Activated naive CD4-positive, alpha-beta T cell treated with anti-CD3 and anti-CD28 coated beads, Interleukin-2, amount 10 ng/mL, durations not matched to agents 7 days and 5 days (primary cell): ENCODE data around the gene UTS2R.

Source experiments
- CTCF ChIA-PET: fragments of 350-600 bp; sonication (Branson Sonifier 250); formaldehyde crosslinking; loops from one replicate; lab custom pipeline; 2021; ENCODE audit warnings: antibody characterized with exemption; lab: Charles Lee
- DNase-seq: peaks from one replicate; pipeline ENCODE4 v3.0.0-alpha.2; 2020
- H3K27ac Mint-ChIP-seq: one replicate; pipeline ENCODE4 v1.8.0; 2021; ENCODE audit warnings: mild to moderate bottlenecking, moderate library complexity, mixed read lengths
- H3K27me3 Mint-ChIP-seq: one replicate; pipeline ENCODE4 v1.8.0; 2021; ENCODE audit warnings: mild to moderate bottlenecking, mixed read lengths
- H3K36me3 Mint-ChIP-seq: one replicate; pipeline ENCODE4 v1.8.0; 2021; ENCODE audit warnings: mixed read lengths
- H3K4me1 Mint-ChIP-seq: one replicate; pipeline ENCODE4 v1.8.0; 2021; ENCODE audit warnings: mixed read lengths
- H3K4me3 Mint-ChIP-seq: one replicate; pipeline ENCODE4 v1.8.0; 2021; ENCODE audit warnings: mild to moderate bottlenecking, moderate library complexity, mixed read lengths
- H3K9me3 Mint-ChIP-seq: one replicate; pipeline ENCODE4 v1.8.0; 2021; ENCODE audit warnings: mixed read lengths

Gene UTS2R

DNA sequence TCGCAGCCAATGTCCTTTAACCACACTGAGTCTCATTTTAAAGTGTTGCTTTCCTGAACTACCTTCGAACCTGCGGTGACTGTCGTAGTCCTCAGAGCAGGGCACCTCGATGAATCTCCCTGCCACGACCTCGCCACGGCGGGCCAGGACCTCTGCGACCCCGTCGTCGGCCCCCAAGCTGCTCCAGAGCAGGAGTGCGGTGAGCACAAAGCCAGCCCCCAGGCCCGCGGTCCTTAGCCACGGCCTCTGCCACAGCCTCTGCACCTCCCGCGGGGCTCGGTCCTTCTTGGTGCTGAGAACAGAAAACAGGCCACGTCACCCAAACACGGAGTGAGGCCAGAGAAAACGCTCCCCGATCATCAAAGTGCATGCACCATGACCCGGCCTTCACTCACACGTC is 43.8 kb downstream of the UTS2R start:
- CTCF ChIA-PET: interaction anchor here (1.5 to 1.6 kb wide), 3 partner anchors 65 to 179 kb away, joined by 3 to 7 read pairs (median 4); no protein-coding TSS in a partner anchor
- Mint-ChIP-seq H3K27ac (no peak overlapping the region), H3K27me3 (no peaks in the 10 kb centered on the region), H3K9me3 (no peaks in the 10 kb centered on the region), H3K36me3 (peaks cover 14% of the 10 kb centered on the region), H3K4me1 (peaks cover 26% of the 10 kb centered on the region), H3K4me3 (no peak overlapping the region)
- DNase-seq: no peak

DNA sequence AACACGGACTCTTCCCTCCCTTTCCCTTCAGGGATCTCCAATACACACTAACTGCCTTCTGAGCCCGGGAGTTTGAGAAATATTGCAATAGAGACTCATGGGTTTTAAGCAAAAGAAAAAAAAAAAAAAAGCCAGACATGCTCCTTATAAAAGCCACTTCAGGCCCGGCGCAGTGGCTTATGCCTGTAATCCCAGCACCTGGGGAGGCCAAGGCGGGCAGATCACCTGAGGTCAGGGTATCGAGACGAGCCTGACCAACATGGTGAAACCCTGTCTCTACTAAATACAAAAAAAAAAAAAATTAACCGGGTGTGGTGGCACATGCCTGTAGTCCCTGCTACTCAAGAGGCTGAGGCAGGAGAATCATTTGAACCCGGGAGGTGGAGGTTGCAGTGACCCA is 44.2 kb downstream of the UTS2R start:
- Mint-ChIP-seq H3K9me3 (no peaks in the 10 kb centered on the region), H3K27me3 (no peaks in the 10 kb centered on the region), H3K27ac (no peak overlapping the region), H3K4me3 (no peak overlapping the region), H3K4me1 (peaks cover 29% of the 10 kb centered on the region), H3K36me3 (peaks cover 16% of the 10 kb centered on the region)
- no peak for DNase-seq
- CTCF ChIA-PET: interaction anchor here (0.7 to 1.6 kb wide), 2 partner anchors 16 to 180 kb away, joined by 4 to 5 read pairs; no protein-coding TSS in a partner anchor

- CTCF ChIA-PET: interaction anchor here (0.7 to 1.6 kb wide), 2 partner anchors 16 to 180 kb away, joined by 4 to 5 read pairs; no protein-coding TSS in a partner anchor
- H3K27me3 Mint-ChIP-seq: no peaks in the 10 kb centered on the region
These were observed 44.7 kb downstream of the UTS2R start for GRCh38 chr17:82416264-82416663.

GRCh38 chr17:82416771-82417170 is 45.2 kb downstream of the UTS2R start:
- no peak for DNase-seq
- Mint-ChIP-seq H3K27ac (no peak overlapping the region), H3K27me3 (no peaks in the 10 kb centered on the region), H3K4me1 (peaks cover 32% of the 10 kb centered on the region), H3K36me3 (peaks cover 22% of the 10 kb centered on the region), H3K4me3 (no peak overlapping the region), H3K9me3 (no peaks in the 10 kb centered on the region)
- CTCF ChIA-PET: interaction anchor here (0.7 to 1.2 kb wide), 2 partner anchors 32 to 59 kb away, joined by 4 to 6 read pairs; no protein-coding TSS in a partner anchor

More at GRCh38 chr17:82416264-82416663, 44.7 kb downstream of the UTS2R start:
- no peak overlapping the region for H3K4me3 Mint-ChIP-seq
- H3K9me3 Mint-ChIP-seq: no peaks in the 10 kb centered on the region
- H3K4me1 Mint-ChIP-seq: peaks cover 32% of the 10 kb centered on the region
- H3K27ac Mint-ChIP-seq: no peak overlapping the region
- H3K36me3 Mint-ChIP-seq: peaks cover 21% of the 10 kb centered on the region
- no peak for DNase-seq

GRCh38 chr17:82418001-82418986 is 46.7 kb downstream of the UTS2R start, which contains the start of the genes HEXD and OGFOD3:
TSS of gene HEXD (plus strand) at chr17:82418347. CDS start at chr17:82419800, 1,453 bp downstream.
TSS of gene OGFOD3 (minus strand) at chr17:82418586. CDS start at chr17:82418485, 101 bp downstream.
- Mint-ChIP-seq H3K4me1 (peaks cover 32% of the 10 kb centered on the region), H3K36me3 (peaks cover 30% of the 10 kb centered on the region), H3K9me3 (no peaks in the 10 kb centered on the region), H3K27me3 (no peaks in the 10 kb centered on the region), H3K27ac (peak within 1 kb of the TSS; percentile 90), H3K4me3 (peak within 1 kb of the TSS; percentile 80)
- CTCF ChIA-PET: interaction anchor here (0.9 to 1.6 kb wide), 7 partner anchors 39 to 190 kb away, joined by 3 to 6 read pairs (median 4); partner anchors contain the start of gene SLC16A3
- DNase-seq: peak; percentile 87

GRCh38 chr17:82419540-82419939 is 48.0 kb downstream of the UTS2R start:
- Mint-ChIP-seq H3K36me3 (peaks cover 29% of the 10 kb centered on the region), H3K27ac (peak overlapping the region; percentile 90), H3K9me3 (no peaks in the 10 kb centered on the region), H3K4me3 (peak overlapping the region; percentile 80), H3K27me3 (no peaks in the 10 kb centered on the region), H3K4me1 (peaks cover 36% of the 10 kb centered on the region)
- CTCF ChIA-PET: interaction anchor here (1.1 to 1.6 kb wide), 4 partner anchors 38 to 135 kb away, joined by 3 to 5 read pairs (median 4); no protein-coding TSS in a partner anchor
- DNase-seq: no peak

- Mint-ChIP-seq H3K4me1 (peaks cover 37% of the 10 kb centered on the region), H3K27ac (peak overlapping the region; percentile 50), H3K4me3 (no peak overlapping the region), H3K27me3 (no peaks in the 10 kb centered on the region), H3K9me3 (no peaks in the 10 kb centered on the region), H3K36me3 (peaks cover 36% of the 10 kb centered on the region)
- DNase-seq: peak; percentile 76
- CTCF ChIA-PET: interaction anchor here (0.6 to 1.8 kb wide), 5 partner anchors 14 to 126 kb away, joined by 3 to 6 read pairs (median 3); partner anchors contain the start of gene FOXK2
These were observed 52.7 kb downstream of the UTS2R start for GRCh38 chr17:82424001-82424862.

DNA sequence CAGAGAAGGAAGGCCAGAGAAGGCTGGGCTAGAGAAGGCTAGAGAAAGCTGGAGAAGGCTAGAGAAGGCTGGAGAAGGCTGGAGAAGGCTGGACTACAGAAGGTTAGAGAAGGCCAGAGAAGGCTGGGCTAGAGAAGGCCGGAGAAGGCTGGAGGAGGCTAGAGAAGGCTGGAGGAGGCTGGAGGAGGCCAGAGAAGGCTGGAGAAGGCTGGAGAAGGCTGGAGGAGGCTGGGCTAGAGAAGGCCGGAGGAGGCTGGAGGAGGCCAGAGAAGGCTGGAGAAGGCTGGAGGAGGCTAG is 53.2 kb downstream of the UTS2R start:
- Mint-ChIP-seq H3K27me3 (no peaks in the 10 kb centered on the region), H3K36me3 (peaks cover 37% of the 10 kb centered on the region), H3K4me3 (no peak overlapping the region), H3K27ac (peak overlapping the region; percentile 50), H3K9me3 (no peaks in the 10 kb centered on the region), H3K4me1 (peaks cover 37% of the 10 kb centered on the region)
- no peak for DNase-seq
- CTCF ChIA-PET: interaction anchor here (0.6 to 1.8 kb wide), 5 partner anchors 14 to 126 kb away, joined by 3 to 6 read pairs (median 3); partner anchors contain the start of gene FOXK2
